ENCODE results near the gene CMSS1.

DNA sequence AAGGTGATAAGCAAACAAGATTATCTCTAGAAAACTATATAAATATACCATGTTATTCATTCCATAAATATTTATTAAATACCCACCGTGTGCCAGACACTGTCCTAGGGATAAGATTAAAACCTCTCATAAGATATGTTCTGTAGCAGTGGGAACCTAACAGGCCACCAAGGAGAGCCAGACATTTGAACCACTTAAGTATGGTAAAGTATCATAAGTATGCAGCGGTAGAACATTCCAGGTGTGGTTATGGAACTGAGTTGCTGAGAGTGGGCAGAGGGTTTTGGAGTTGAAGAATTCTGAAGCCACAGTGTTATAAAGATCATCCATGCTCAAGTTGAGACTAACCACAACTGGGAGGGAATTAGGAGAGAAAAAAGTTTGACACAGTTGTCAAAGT lies 282.0 kb downstream of the CMSS1 start:
- TF ChIP-seq, protein P1, sequence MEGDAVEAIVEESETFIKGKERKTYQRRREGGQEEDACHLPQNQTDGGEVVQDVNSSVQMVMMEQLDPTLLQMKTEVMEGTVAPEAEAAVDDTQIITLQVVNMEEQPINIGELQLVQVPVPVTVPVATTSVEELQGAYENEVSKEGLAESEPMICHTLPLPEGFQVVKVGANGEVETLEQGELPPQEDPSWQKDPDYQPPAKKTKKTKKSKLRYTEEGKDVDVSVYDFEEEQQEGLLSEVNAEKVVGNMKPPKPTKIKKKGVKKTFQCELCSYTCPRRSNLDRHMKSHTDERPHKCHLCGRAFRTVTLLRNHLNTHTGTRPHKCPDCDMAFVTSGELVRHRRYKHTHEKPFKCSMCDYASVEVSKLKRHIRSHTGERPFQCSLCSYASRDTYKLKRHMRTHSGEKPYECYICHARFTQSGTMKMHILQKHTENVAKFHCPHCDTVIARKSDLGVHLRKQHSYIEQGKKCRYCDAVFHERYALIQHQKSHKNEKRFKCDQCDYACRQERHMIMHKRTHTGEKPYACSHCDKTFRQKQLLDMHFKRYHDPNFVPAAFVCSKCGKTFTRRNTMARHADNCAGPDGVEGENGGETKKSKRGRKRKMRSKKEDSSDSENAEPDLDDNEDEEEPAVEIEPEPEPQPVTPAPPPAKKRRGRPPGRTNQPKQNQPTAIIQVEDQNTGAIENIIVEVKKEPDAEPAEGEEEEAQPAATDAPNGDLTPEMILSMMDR (IDR thresholded peaks at IDR 0.05) = no peak
- TF ChIP-seq POLR2A (IDR thresholded peaks at IDR 0.05) = no peak

Measured in Peyer's patch (tissue), 4 donors.